GM12872 (cell line): ENCODE measurements around the gene ZNF503.

Source experiments
- TF ChIP-seq, protein P1 (sequence below): IDR thresholded peaks from 3 replicates; pipeline ENCODE4 v1.5.1; 2011; ENCODE audit warnings: low read depth, mild to moderate bottlenecking, low read length, moderate library complexity; ENCODE audit not compliant: insufficient read depth

Gene ZNF503

GRCh38 chr10:75367901-75368300 is 33.7 kb downstream of the ZNF503 start:
- TF ChIP-seq, protein P1, sequence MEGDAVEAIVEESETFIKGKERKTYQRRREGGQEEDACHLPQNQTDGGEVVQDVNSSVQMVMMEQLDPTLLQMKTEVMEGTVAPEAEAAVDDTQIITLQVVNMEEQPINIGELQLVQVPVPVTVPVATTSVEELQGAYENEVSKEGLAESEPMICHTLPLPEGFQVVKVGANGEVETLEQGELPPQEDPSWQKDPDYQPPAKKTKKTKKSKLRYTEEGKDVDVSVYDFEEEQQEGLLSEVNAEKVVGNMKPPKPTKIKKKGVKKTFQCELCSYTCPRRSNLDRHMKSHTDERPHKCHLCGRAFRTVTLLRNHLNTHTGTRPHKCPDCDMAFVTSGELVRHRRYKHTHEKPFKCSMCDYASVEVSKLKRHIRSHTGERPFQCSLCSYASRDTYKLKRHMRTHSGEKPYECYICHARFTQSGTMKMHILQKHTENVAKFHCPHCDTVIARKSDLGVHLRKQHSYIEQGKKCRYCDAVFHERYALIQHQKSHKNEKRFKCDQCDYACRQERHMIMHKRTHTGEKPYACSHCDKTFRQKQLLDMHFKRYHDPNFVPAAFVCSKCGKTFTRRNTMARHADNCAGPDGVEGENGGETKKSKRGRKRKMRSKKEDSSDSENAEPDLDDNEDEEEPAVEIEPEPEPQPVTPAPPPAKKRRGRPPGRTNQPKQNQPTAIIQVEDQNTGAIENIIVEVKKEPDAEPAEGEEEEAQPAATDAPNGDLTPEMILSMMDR: no peak

DNA sequence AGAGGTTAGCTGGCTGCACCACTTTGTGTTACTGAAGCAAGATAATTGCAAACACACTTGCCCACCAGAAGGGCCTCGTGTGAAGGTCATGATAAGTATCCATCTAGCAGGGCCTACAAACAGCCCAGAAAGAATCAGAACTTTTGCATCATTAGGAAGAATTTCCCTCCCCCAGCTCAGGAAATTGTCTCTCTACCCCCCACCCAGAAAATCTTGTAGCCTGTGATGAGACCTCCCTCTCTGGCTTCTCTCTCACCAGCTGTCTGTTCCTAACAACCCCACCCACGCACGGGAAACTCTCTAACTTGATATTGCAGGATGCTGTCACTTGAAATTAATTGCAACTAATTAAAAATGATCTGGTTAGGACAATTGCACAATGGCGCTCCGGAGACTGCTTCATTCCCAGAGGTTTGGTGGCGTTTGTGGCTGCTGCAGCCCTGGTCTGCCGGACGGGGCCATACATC is 34.5 kb downstream of the ZNF503 start:
- TF ChIP-seq, protein P1: no peak

GRCh38 chr10:75363431-75363830 is 38.1 kb downstream of the ZNF503 start:
- TF ChIP-seq, protein P1: no peak

- TF ChIP-seq, protein P1: no peak
Measured at GRCh38 chr10:75358835-75359421, 42.6 kb downstream of the ZNF503 start.

DNA sequence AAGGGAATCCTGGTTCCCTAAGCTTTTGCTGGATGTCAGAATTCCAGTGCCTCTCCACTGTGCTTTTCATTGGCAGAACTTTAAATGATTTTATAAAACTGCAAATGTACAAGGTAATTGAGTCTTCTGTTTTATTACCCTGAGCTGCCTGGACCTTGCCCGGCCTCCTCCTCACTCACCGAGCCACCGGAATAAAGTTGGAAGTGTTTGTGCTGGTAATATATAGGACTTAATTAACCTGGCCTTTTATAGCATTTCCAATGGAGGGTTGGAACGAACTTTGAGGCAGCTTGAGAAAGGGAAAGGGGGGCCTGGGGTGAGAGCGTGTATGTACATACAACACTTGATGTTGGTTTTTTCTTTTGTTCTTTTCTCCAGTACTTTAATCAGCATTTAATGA is 43.4 kb downstream of the ZNF503 start:
- TF ChIP-seq, protein P1: no peak

DNA sequence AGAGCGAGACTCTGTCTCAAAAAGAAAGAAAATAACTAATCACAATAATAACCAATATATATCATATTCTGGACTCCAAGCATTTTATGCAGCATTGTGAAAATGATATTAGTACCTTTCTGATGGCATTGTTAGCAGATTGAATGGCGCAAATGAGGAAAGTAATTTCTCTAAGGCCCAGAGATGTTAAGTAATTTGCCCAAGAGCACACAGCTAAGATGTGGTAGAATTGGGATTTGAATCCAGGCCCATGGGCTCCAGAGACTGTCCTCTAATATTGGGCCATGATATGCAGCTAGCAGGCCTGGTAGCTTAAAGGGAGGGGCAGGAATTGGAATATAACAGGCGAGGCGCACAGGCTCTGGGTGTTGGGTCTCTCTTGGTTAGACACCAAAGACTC is 44.1 kb downstream of the ZNF503 start:
- TF ChIP-seq, protein P1: no peak

DNA sequence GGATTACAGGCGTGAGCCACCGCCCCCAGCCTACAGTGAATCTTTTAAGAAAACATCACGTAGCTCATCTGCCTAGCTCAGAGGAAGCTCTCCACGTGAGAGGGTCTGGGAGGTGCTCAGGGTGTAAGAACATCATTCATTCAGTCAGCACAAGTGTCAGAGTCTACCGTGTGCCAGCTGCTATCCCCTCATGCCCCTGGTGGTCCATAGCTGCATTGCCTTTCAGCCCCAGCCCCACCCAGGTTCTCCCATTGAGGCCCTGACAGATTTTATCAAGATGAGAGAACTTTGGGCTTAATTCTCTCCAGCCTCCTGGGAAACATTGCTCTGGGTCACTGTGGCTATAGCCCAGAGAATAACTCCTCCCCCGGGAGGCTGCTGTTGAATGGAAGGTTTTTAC is 45.1 kb downstream of the ZNF503 start:
- TF ChIP-seq, protein P1: peak; percentile 20; the same call in 1 of the 3 replicates

GRCh38 chr10:75355706-75356105 is 45.9 kb downstream of the ZNF503 start:
- TF ChIP-seq, protein P1: no peak
